GM21619 (cell line): Measurements from ENCODE around the gene SERPINA5.

Source experiments
- ATAC-seq: cut with Tn5 transposase; IDR thresholded peaks from one replicate; pipeline ENCODE4 v1.9.1; 2021; ENCODE audit not compliant: unreplicated experiment

Gene SERPINA5, protein sequence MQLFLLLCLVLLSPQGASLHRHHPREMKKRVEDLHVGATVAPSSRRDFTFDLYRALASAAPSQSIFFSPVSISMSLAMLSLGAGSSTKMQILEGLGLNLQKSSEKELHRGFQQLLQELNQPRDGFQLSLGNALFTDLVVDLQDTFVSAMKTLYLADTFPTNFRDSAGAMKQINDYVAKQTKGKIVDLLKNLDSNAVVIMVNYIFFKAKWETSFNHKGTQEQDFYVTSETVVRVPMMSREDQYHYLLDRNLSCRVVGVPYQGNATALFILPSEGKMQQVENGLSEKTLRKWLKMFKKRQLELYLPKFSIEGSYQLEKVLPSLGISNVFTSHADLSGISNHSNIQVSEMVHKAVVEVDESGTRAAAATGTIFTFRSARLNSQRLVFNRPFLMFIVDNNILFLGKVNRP

DNA sequence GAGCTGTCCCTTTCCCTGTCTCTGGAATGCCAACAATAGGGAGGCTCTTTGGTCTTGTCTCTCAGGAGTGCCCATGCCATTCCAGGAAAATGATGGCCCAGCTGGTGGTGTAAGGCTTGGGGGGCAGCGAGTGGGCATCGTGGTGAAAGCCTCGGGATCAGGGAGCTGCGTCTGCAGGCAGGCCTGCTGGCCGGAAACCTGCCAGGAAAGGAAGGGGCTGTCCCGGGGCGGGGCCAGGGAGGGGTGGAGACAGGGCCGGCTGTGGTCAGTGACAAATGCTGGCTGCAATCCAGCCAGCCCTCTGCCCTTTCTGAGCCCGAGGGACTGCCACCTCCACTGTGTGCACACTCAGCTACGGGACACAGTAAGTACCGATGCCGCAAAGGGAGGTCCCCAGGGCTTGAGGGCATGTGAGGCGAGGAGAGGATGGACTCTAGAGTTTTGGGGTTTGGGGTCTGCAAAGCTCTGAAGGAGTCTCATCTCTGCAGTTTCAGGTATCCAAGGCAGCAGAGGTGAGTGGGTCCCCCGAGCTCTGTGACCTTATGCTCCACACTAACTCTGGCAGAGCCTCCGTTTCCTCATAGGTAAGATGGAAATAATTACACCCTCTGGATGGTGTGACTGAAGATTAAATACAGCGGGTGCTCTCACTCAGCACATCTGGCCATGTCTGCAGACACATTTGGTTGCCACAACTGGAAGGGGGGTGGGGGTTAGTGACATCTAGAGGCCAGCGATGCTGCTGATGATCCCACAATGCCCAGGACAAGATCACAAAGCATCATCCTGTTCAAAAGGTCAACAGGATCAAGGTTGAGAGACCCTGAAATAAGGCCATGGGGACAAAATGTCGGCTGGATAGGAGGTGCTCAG lies at the start of gene SERPINA5:
SERPINA5 (plus strand) TSS at position 300 of the 873 bp plus-strand sequence. CDS start 5,937 bp downstream, outside the sequence.
- no peak for ATAC-seq

DNA sequence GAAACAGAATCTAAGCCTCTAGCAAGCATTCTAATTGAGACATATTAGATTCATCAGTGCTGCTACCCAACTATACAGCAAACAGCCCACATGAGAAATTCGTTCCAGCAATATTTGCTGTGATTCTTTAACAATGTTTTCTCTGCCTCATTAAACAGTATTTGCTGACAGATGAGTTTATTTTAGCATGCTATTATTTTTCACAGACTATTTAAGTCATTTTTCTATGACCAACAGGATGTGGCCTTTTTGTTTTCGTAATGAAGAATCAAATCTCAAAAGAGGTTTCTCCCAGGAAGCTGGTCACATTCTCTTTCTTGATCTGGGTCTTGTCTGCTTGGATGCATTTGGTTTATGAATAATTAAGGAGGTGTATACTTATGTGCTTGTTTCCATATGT lies 48.8 kb upstream of the SERPINA5 start:
- ATAC-seq = no peak

DNA sequence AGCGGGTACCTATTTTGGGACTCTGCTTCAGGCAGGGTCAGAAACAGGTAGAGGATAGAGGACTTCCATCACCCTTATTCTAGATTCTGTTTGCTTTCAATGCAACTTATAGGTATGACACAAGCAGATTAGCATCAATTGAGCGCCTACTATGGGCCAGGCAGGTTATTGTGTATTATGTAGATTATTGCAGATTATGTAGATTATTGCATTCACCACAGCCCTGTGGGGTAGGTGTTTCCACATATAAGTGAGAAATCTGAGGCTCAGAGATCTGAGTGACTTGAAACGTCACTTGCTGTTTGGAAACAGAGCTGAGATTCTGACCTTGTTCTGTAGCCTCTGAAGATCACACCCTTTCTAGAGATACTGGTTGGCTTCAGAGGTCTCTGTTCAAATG lies 45.7 kb upstream of the SERPINA5 start:
- ATAC-seq = no peak

DNA sequence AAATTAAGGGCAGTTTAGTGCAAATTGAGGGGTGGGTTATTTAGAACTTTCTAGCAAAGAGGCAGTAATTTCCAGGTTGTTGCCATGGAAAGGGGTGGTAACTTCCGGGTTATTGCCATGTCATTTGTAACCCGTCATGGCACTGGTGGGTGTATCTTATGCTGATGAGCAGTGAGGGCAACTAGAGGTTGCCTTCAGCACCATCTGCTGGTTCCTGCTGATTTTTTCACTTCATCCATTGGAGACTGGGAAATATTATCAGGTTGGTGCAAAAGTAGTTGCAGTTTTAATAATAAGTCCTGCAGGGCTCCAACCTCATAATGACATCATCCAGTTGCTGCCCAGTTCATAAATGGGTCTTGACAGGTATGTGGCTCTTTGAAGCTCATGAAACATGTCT lies 44.4 kb upstream of the SERPINA5 start:
- ATAC-seq = no peak

DNA sequence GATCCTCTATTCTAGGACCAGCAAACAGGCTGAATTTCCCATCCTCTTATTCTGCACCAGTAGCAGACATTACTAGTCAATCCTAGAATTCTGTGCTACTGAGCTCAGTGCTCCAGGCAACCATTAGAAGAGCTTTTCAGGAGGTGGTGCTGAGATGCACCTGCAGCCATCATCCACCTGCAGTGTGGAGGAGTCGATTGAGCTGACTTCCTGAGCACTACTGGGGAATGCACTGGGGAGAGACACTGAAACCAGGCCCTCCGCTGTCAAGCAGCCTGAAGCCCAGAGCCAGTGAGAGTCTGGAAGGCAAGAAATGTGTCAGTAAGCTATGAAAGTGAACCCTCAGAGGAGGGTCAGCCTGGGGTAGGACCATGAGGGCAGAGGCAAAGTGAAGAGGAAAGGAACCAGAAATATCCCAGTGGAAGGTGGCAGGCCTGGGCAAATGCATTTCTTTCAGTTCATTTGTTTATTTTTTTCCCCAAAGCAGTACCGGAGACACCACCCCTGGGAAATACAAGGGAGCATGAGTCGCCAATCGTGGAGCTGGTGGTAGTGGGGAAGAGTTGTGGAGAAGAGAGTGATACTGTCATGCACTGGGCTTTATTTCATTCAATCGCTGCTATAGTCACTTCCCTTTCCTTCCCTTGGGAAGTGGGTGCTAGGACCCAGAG lies 43.0 kb upstream of the SERPINA5 start:
- no peak for ATAC-seq

DNA sequence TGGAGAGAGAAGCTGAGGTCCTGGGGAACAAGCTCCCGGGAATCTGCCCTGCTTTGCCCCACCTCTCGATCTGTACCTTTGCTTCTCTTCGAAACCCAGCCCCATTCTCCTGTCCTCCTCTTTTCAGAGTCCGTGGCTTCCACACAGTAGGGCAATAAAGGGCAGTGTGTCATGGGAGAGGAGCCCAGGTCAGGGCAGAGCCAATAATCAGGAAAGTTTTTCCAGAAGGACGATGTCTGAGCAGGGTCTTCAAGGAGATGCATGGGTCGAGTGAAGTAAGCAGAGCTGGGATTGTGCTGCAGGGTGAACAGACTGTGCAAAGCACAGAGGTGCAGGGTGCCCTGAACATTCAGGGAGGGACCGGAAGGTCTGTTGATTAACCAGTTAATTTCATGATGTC lies 42.0 kb upstream of the SERPINA5 start:
- ATAC-seq = no peak

DNA sequence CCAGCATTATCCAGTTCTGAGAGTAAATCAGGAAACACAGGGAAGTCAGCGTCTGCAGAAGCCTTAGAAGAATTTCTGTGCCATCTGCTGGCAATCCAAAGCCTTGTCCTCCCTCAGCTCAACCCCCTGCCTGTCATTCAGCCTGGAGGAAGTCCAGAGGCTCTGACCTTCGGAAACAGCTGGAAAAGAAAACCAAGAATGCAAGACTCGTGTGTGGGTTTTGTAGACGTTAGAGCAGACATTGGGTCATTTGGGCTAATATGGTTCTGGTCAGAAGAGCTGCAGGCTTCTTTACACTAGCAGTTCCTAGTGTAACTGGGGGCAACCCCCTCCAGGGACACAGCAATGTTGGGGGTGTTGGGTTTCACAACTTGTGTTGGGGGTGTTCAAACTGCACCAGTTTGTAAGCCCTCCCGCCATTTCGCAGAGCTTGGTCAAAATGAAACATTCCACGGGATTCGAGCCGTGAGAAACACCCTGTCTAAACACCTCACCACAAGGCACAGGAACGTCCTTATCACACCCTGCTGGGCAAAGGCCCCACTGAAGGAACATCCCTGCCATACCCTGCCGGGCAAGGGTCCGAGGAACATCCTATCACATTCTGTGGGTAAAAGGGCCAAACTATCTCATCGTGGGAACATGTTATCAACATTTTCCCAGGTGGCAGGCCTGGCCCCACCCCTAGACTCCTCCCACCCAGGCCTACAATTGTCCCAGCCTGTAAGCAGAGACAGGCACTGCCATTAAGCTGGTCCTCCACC lies 41.0 kb upstream of the SERPINA5 start:
- no peak for ATAC-seq

DNA sequence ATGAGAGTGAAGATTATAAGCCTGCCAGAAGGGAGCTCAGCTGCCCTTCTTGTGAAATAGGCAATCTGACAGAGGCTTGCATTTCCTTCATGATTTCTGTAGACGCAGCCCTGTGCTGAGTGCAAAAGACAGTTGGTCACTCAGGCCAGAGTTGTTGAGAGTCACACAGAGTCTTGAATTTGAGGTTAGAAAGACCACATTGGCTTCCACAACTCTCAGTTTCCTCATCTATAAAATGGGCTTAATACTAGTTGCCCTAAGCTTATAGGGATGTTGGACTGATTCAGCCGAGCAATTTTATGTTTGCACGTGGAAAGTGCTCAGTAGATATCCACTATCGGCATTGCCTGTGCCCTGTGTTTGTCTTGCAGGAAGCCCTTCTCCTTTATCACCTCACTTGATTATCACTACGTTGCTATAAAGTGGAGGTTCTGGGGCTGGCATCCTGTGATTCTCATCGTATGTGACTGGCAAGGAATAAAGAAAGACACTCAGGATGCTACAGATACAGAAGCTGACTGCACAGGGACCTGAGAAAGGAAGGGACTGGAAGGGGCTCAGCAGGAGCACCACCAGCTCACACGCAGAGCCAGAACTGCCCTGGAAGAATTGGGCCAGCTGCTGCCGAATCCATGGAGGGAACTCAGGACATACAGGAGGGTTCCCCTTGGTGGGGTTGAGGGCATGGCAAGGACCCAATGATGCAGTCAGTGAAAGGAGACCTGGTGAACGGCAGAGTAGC lies 39.8 kb upstream of the SERPINA5 start:
- no peak for ATAC-seq

DNA sequence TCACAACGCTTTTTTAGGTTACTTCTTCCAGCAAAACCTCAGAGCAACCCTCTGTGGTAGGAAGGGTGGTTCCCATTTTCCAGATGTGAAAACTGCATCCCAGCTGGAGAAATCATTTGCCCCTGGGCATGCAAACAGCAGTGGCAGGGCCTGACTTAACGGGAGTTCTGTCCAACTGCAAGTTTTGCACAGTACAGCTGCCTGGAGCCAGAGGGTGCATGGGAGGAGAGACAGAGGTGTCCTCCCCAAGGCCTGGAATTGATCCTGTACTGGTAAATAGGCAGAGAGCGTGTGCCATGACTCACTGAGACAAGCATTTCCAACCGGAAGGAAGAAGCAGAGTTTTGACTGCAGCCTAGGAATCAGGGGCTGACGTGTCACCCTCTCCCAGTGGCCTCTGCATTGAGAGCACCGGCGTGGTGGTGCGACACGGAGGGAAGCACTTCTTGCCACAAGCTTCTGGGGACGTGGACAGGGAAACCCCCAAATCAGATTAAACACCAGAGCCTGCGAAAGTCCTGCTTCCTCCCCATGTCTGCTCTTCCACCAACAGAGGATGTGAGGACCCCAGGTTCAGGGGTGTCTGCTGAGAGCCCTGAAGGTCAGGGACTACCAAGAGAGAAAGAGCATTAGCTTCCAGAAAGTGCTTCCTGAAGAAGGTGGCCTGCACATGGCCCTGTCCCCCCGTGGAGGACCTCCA lies 39.0 kb upstream of the SERPINA5 start:
- no peak for ATAC-seq

DNA sequence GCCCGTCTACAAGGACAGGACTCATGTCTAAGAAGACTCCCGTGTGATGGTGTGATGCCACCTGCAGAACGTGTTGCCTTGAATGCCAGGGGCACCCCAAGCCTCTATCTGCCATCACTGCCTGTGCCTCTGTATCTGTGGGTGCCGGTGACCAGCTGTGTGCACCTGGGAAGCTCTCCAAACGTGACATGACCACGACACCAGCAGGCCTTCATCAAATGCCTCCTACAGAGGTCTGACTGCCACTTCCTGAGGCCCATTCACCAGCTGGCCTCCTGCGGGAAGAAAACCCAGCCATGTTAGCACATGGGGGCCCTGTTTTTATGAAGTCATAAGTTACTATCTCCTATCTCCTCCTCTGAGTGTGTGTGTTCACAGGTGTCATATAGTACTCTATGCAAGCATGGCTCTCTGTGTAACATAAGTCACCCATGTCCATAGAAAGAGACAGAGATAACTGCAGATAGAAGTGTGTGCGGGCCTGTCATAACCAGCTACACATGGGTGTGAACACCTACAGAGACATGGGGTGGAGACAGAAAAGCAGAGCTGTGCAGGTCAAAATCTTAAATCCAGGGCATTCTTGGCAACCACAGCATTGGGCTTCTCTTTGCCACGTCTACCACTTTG lies 38.3 kb upstream of the SERPINA5 start:
- ATAC-seq = no peak

DNA sequence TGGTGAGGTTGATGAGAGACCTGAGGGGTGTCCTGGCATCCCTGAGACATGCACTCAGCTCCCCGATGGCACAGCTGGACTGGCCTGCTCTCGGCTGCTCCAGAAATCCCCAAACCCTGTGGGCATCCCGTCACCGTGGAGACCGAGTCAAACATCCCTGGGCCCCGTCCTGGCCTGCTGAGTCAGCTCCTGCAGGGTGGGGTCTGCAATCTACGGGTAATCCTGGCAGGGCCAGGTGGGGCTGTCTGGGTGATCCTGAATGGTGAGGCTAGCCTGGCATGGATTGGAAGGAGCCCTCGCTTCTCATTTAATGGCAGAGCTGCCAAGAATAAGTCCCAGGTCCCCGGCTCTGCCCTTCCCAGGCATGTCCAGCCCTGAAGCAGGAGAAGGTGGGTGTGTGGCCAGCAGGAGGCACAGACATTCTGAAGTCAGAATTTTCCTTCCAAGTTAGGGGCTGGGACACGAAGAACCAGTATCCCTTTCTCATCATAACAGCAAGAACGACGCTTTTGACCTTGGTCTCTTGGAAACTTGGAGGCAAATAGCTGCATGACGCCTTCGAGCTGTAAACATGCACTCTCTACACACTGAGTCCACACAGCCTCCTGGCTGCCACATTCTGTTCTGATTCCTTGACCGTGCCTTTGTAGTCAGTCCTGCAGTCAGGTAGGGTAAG lies 37.6 kb upstream of the SERPINA5 start:
- no peak for ATAC-seq

DNA sequence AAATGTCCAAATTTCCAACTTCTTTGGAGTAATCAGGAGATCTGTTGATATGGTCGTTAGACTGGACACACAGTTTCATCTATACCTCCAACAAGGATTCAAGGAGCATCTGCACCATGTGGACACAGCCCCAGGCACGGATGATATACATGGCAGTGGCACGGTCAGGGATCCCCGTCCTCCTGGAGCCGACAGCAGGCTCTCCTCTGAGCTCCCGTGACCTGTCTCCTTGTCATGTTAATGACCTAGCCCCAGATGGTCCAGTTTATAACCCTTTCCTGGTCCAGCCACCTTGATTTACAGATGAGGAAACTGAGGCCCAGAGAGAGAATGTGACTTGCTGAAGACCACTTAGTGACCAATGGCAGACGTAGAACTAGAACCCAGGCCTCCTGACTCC lies 36.5 kb upstream of the SERPINA5 start:
- ATAC-seq = no peak

DNA sequence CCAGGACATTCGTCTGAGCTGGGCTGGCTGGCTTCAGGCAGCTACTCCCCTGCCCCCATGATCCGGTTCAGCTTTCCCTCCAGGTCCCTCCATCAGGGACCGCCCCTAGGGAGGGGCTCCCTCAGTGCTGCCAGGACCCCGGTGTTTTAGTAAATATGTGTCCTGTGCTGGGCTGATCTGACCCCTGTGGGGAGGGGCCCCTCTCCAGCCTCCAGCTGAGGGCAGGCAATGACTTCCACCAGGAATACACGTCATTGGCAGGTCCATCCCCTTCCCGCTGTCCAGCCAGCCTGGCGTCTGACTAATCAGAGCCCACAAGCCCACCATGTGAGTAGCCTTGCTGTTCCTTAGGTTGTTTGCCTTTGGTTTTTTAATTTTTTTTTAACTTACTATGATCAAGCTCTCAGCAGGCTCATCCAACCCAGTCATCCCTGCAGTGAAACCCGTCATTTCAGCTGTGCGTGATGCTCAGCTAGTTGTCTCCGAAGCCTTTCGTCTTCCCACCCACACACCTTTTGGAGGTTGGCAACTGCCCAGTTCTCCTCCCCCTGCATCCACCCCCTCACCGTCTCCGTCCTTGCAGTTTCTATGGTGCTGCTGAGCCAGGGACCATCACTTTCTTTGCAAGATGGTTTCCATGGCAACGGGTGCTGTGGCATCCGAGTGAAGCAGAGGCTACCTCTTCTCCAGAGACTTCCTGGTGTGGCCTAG lies 35.9 kb upstream of the SERPINA5 start:
- no peak for ATAC-seq

DNA sequence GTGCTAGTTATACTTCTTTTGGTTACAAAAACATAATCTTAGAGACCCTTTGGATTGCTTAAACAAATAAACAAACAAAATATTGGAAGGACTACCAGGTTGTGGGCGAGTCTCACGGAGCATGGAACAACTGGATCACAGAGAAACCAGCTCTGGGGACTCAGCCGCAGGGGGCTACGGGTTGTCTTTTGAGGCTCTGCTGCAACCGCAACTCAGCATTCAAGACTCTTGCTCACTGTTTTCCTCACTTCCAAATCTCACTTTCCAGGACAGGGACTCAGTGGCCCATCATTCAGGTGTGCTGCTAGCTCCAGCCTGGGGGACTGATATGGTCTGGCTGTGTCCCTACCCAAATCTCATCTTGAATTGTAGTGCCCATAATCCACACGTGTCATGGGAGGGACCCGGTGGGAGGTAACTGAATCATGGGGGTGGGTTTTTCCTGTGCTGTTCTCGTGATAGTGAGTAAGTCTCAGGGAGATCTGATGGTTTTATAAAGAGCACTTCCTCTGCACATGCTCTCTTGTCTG lies 34.0 kb upstream of the SERPINA5 start:
- ATAC-seq = no peak

DNA sequence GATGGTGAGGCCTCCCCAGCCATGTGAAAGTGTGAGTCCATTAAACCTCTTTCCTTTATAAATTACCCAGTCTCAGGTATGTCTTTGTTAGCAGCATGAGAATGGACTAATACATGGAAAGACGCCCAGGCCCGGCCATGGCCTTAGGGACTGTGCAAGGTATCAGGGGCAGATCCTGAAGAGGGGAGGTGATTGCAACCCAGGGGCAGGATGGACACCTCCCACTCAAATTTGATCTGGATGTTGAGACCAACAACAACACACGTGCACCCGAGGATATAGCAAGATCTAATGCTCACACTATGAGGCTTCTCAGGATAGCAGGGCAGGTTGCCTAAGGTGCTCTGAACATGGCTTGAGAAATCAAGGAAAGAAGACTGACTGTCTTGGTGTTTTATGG lies 33.5 kb upstream of the SERPINA5 start:
- ATAC-seq = no peak

DNA sequence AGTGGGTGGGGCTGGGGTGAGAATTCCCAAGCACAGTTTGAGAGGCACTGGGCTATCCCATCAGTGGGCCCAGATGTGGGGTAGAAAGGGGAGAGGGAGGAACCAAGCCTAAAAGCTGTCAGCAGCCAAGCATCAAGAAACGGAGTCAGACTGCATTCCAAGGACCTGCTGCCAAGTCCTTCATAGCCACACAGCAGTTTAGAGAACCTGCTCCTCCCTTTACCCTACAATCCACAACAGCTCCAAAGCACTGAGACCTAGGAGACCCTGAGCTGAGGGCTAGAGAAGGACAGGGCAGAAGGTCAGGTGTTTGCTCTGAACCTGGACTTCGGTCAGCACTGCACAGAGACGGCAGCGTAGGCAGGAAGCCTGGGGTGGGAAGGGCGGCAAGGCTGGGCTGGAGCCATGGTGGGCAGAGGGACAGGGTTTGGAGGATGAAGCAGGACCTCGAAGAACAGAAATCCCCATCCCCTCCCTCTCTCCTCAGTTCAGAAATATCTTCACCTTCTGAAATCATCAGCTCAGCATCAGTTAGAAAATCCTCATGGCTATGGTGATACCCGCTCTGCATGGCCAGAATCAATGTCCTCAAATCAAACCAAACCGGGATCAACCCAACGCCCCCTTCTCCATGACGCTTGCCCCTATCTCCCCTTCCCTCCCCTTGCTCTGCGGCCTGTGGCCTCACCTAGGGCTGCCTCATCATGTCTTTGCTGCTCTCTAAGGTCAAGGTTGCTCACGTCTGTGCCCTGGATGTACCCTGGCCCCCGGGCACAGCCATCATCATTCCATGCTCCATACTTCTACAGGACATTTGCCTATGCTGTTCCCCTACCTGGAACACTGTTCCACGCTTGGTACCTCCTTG lies 32.9 kb upstream of the SERPINA5 start:
- ATAC-seq = no peak
